GM12874 (cell line): ENCODE measurements around the gene MATCAP1.

Experiments
- TF ChIP-seq, protein P1 (sequence below): IDR thresholded peaks from 2 replicates; pipeline ENCODE4 v1.5.1; 2011; ENCODE audit warnings: low read depth, mild to moderate bottlenecking, control low read depth, low read length, moderate library complexity; ENCODE audit not compliant: insufficient read depth

The MATCAP1 gene

DNA sequence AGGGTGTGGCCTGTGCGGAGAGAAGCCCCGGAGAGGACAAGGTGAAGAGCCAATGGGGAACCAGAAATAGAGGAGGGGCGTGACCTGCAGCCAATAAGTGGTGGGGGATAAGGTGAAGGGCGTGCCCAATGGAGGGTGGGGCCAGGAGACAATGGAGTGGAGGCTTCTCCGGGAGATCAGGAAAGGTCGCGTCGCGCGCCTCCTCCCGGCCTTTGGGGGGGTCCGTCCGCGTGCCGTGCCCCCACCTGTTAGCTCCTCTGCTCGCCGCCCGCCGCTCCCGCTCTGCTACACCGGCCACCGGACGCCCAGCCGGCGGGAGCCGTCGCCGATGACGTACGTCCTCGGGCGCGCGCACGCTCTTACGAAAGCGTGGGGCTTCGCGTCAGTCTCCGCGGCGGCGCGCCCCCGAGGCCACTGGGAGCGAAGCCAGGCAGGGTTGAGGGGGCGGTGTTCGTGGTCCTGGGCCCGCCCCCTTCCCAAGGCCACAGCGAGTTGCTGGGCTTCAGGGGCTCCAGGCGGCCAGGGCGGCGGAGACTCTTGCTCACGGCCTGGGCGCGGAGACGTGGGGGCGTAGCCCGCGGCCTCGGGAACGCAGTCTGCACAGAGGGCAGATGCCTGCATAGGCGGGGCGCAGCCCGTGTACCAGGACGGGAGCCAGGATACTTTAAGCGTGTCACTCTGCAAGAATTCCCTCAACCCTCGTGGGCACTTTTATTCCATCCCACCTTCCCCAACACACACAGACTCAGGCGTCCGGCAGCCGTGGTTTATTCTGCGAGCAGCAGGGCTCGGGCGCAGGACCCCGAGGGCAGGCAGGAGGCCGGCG is at the start of gene MATCAP1:
TSS of gene MATCAP1 (minus strand) at position 337 of the 826 bp plus-strand sequence. CDS start 3,353 bp downstream, outside the sequence.
- TF ChIP-seq, protein P1, sequence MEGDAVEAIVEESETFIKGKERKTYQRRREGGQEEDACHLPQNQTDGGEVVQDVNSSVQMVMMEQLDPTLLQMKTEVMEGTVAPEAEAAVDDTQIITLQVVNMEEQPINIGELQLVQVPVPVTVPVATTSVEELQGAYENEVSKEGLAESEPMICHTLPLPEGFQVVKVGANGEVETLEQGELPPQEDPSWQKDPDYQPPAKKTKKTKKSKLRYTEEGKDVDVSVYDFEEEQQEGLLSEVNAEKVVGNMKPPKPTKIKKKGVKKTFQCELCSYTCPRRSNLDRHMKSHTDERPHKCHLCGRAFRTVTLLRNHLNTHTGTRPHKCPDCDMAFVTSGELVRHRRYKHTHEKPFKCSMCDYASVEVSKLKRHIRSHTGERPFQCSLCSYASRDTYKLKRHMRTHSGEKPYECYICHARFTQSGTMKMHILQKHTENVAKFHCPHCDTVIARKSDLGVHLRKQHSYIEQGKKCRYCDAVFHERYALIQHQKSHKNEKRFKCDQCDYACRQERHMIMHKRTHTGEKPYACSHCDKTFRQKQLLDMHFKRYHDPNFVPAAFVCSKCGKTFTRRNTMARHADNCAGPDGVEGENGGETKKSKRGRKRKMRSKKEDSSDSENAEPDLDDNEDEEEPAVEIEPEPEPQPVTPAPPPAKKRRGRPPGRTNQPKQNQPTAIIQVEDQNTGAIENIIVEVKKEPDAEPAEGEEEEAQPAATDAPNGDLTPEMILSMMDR: no peak

GRCh38 chr16:67230809-67231660 is 47.3 kb upstream of the MATCAP1 start:
- TF ChIP-seq, protein P1: no peak

DNA sequence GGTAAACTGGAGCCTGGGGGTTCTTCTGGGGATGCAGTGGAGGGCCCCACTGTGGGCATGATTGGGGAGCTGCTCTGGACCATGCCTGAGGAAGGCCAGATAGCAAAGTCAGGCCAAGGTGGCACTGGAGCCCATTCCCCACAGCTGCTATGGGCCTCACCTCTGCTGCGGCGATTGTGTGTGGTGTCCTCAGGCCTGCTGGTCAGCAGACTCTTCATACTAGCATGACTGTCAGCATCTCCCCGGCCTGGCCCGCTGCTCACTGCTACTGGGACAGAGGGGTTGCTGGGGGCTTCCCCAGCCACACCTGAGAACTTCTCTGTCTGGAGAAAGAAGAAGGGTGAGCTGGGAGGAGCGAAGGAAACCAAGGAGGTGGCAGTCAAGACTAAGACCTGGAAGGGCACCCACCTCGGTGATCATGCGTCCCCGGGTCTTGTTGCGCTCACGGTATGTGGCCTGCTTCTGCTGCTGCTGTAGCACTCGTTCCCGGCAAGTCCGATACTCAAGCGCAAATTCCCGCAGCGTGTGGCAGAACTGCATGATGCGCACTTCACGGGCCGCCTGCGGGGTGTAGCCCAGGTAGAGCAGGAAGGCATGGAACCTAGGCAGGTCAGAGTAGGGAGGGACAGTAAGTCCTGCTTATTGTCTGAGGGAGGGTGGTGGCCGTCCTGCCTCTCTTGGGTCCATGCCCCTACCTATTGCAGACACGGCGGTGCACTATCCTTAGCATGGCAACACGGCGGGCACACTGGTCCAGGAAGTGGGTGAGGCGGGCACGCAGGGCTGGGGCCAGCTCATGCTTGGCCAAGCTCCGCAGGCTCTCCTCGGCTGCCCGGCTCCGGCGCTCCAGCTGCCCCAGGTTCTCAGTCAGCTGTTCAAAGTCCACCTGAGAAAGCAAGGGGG is 46.4 kb upstream of the MATCAP1 start:
- TF ChIP-seq, protein P1: no peak

DNA sequence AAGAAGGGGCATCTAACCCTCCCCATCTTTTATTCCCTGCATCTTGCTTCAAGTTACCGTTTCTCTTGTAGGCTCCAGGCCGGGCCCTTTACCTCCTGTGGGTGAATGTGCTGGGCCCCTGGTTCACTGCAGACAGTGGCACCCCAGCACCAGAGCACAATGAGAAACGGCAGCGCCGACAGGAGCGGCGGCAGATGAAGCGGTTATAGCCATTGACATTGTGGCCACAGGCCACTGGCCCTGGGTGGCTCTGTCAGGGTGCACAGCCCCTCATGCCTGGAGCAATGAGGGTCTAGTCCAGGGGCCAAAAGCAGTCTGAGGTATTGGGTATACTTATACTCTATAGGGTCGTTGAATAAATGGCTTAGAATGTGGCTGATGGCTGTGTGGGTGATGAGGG is 45.1 kb upstream of the MATCAP1 start:
- TF ChIP-seq, protein P1: no peak

DNA sequence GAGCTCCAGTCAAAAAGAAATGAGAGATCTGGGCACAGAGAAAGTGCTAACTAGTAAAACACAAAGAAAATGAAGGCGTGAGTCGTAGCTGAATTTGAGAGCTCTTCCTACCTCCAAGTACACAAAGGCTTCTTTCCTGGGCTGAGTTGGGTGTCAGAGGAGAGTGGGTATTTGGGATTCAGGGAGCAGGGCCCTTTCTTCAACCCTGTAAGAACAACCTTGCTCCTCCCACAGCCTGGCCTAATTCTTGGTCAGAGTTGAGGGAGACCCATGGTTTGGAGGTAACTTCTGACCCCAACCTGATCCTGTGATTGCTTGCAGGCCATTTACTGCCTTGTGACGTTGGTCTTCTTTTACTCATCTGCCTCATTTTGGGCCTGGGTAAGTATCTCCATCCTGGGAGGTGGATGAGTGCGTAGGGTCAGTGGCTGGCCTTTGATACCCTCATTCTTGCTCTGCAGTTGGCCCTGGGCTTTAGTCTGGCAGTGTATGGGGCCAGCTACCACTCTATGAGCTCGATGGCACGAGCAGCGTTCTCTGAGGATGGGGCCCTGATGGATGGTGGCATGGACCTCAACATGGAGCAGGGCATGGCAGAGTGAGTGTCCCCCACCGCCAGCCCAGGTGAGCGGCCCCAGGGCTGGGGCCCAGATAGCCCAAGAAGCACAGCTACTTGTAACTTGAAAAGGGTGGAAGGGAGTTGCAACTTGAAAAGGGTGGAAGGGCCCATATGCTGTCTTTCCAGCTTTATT is 44.4 kb upstream of the MATCAP1 start:
- TF ChIP-seq, protein P1: no peak

DNA sequence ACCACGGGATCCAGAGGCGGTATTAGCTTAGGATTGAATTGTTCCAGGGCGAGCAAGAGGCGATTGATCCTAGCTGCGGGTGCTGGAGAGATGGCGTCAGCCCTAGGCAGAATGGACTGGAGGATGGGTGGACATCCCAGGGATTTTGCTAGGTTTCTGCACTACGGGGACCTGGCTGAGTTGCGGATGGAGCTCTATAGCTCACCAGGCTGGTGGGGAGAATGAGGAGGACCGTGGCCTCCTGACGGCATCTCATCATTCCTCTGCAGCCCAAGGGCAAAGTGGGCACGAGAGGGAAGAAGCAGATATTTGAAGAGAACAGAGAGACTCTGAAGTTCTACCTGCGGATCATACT is 43.8 kb upstream of the MATCAP1 start:
- TF ChIP-seq, protein P1: no peak
